NCI-H128 (cell line): ENCODE measurements around the gene SNAP29.
"Not testable (repeated sequence)": the region's sequence is repeated elsewhere in the genome, so short reads cannot be mapped to it uniquely, and the experiment has no call there.

Experiments
- DNase-seq: peaks from one replicate; lab custom pipeline; 2025; ENCODE audit not compliant: unreplicated experiment; lab: John Stamatoyannopoulos, UW

The SNAP29 gene

GRCh38 chr22:20858615-20859416 lies at the start of gene SNAP29, which contains the start of gene PI4KA:
TSS of gene SNAP29 (plus strand) at chr22:20859007. CDS start at chr22:20859111, 104 bp downstream.
TSS of gene PI4KA (minus strand) at chr22:20858811. CDS start at chr22:20858725, 86 bp downstream.
- peak; percentile 88 for DNase-seq

GRCh38 chr22:20809538-20810185 lies 49.1 kb upstream of the SNAP29 start:
- no peak for DNase-seq

GRCh38 chr22:20810645-20811044 lies 48.2 kb upstream of the SNAP29 start:
- DNase-seq, result no peak

GRCh38 chr22:20811171-20811570 lies 47.6 kb upstream of the SNAP29 start:
- DNase-seq, result no peak

GRCh38 chr22:20811971-20812660 lies 46.7 kb upstream of the SNAP29 start:
- DNase-seq, result no peak

GRCh38 chr22:20813056-20813455 lies 45.8 kb upstream of the SNAP29 start:
- no peak for DNase-seq

GRCh38 chr22:20814221-20814808 lies 44.5 kb upstream of the SNAP29 start:
- DNase-seq, result no peak

GRCh38 chr22:20815477-20816050 lies 43.2 kb upstream of the SNAP29 start:
- DNase-seq, result no peak

GRCh38 chr22:20816559-20816958 lies 42.2 kb upstream of the SNAP29 start:
- DNase-seq, result no peak

- no peak for DNase-seq
These were observed 40.3 kb upstream of the SNAP29 start for GRCh38 chr22:20818471-20818870.

- DNase-seq, result no peak
These were observed 39.3 kb upstream of the SNAP29 start for GRCh38 chr22:20819471-20819870.

GRCh38 chr22:20821717-20822239 lies 37.0 kb upstream of the SNAP29 start:
- not testable (repeated sequence) for DNase-seq

GRCh38 chr22:20822240-20822639 lies 36.6 kb upstream of the SNAP29 start:
- DNase-seq, result no peak

- no peak for DNase-seq
These were observed 35.5 kb upstream of the SNAP29 start for GRCh38 chr22:20823264-20823663.

GRCh38 chr22:20825216-20825615 lies 33.6 kb upstream of the SNAP29 start:
- DNase-seq, result not testable (repeated sequence)

- no peak for DNase-seq
These were observed 33.2 kb upstream of the SNAP29 start for GRCh38 chr22:20825624-20826023.

- not testable (repeated sequence) for DNase-seq
These were observed 32.2 kb upstream of the SNAP29 start for GRCh38 chr22:20826373-20827152.

GRCh38 chr22:20829491-20830134 lies 29.2 kb upstream of the SNAP29 start:
- no peak for DNase-seq

GRCh38 chr22:20833225-20833665 lies 25.6 kb upstream of the SNAP29 start:
- DNase-seq, result no peak
